Fibroblast of skin of right quadriceps (primary cell): Measurements from ENCODE around the gene SSBP1.

ENCODE experiments used
- DNase-seq: peaks from one replicate; pipeline ENCODE4 v3.0.0-alpha.2; 2013

SSBP1 gene

DNA sequence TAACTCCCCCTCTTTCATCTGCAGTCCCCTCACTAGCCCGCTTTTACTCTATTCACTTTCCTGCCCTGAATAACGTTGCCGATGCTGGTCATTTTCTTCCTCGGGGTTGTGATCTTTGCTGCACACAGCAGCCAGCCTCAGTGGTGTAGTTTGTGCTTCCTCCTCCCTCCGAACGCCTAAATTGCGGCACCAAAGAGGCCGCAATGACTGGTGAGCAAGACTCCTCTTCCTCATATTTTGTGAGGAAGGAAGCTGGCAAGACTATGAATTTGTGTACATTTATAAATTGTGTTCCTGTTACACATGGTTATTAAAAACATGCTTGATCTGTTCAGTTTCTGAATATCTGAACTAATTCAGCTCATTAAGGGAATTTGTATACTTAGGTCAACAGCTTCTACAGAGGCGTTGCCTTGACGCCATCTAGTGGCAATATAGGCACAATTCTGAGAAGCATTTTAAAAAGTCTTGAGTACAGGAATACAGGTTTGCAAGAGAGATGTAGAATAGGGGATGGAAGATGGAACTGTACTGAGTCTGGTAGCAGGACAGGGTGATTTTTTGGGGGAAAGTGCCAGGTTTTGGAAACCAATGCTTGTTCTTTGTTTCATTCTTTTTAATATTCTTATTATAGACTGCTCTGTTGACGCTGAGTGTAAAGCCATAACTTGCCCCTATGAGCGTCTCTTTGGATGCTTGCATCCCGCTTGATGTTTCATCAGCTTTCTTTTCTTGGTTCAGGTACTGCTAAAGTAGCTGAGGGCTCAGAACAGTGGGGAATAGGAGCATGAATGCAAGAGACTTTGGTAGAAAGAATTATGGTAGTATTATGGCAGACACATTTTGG is 47.8 kb downstream of the SSBP1 start:
- DNase-seq, result peak; percentile 43

DNA sequence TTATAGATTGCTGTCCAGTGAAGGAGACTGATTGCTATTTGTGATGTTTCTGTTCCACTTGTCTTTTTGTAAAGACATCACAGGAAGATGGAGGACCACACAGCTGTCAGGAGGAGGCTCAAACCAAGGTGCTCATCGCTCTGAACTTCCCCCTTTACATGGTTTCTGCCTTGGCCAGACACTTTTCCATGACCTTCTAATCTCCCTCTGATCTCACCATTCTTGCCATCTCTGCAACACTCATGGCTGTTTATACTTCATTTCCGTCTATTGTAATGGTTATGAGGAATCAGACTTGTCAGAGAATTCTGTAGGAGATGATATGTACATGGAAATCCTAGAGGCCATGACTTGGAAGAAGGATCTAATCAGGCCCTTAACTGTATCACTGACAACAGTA is 50.1 kb downstream of the SSBP1 start:
- no peak for DNase-seq

DNA sequence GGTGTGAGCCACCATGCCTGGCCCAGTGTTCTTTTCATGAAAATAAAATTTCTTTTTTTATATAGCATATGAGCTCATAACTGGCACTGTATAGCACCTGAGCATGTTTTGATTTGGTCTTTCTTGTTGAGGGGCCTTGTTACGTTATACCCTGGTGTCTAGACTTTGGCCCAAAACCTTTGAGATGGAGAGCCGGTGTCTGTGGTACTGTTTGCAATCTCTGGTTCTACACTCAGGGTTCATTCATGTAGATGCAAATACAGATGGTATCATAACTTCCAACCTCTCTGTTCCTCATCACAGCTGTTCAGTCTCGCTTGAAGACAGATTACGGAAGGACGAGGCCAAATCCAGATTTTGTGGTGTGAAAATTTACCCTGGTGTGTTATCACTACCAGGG is 51.8 kb downstream of the SSBP1 start, which contains the start of gene TAS2R5:
TSS of gene TAS2R5 (plus strand) at position 301 of the 400 bp plus-strand sequence. CDS start 145 bp downstream, outside the sequence.
- no peak for DNase-seq

DNA sequence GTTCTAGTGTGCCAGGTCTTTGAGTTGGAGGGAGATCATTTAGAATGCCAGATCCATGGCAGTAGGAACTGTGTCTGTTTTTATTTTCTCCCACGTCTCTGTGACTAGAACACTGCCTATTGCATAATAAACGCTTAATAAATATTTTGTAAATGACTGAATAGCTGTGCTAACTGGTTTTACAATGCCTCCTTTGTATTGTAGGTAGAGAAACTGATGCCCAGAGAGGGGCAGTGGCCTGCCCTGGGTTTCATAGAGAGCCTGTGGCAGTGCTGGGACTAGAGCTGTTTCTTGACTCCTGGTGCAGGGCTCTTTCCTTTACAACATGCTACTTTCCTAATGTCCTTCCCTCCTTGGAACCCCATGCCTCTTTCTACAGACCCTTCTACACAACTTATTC is 54.4 kb downstream of the SSBP1 start:
- no peak for DNase-seq
